ENCODE results near the gene COMMD3. TPM values are rescaled to one million over a fixed set of nuclear protein-coding genes. Genes with fewer than 3 reads are reported as not detected.
A peak's percentile ranks its signal among the peaks of the same experiment; 100 is the strongest.

COMMD3 gene
- total RNA-seq, 1 experiment from 2014 or later, result 69.4 TPM

DNA sequence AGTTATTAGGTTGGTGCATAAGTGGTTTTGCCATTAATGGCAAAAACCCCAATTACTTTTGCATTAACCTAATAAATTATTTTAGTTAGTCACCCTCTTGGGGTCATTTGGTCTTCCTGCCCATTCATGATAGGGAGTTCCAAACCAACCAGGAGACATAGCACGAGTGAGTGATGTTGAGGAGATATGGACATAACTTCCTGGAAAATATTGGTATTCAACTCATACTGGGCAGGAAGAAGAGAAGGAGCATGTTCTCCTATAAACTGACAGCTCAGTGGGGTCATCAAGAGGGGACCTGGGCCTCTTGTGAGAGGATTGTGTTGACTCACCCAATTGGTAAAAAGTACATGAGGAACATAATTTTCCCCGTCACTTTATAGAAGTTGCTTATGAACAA lies 52.8 kb downstream of the COMMD3 start:
- no peak overlapping the region for H3K4me3 Mint-ChIP-seq (ENCODE audit: unreplicated experiment)
- H3K27ac Mint-ChIP-seq (ENCODE audit: low read depth, unreplicated experiment), result no peak overlapping the region
- TF ChIP-seq, protein P1, sequence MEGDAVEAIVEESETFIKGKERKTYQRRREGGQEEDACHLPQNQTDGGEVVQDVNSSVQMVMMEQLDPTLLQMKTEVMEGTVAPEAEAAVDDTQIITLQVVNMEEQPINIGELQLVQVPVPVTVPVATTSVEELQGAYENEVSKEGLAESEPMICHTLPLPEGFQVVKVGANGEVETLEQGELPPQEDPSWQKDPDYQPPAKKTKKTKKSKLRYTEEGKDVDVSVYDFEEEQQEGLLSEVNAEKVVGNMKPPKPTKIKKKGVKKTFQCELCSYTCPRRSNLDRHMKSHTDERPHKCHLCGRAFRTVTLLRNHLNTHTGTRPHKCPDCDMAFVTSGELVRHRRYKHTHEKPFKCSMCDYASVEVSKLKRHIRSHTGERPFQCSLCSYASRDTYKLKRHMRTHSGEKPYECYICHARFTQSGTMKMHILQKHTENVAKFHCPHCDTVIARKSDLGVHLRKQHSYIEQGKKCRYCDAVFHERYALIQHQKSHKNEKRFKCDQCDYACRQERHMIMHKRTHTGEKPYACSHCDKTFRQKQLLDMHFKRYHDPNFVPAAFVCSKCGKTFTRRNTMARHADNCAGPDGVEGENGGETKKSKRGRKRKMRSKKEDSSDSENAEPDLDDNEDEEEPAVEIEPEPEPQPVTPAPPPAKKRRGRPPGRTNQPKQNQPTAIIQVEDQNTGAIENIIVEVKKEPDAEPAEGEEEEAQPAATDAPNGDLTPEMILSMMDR (IDR thresholded peaks at IDR 0.05; ENCODE audit: unreplicated experiment), result no peak
- H3K27me3 Mint-ChIP-seq (ENCODE audit: insufficient read depth, unreplicated experiment), result no peaks in the 10 kb centered on the region
- no peaks in the 10 kb centered on the region for H3K4me1 Mint-ChIP-seq (ENCODE audit: insufficient read depth, unreplicated experiment)
- H3K9me3 Mint-ChIP-seq (ENCODE audit: unreplicated experiment), result no peaks in the 10 kb centered on the region
- ChIA-PET POLR2A (interaction anchor here (0.6 kb wide), 1 partner anchor 62 kb away, joined by 4 read pairs; no protein-coding TSS in a partner anchor), CTCF (no interaction called here)
- no peaks in the 10 kb centered on the region for H3K36me3 Mint-ChIP-seq (ENCODE audit: insufficient read depth, unreplicated experiment)
- DNase-seq (ENCODE audit: unreplicated experiment), result no peak
- intact Hi-C loops (cut with micrococcal nuclease), result no loop called here
- BruUV-seq (replicated peaks), result no TSS peak

DNA sequence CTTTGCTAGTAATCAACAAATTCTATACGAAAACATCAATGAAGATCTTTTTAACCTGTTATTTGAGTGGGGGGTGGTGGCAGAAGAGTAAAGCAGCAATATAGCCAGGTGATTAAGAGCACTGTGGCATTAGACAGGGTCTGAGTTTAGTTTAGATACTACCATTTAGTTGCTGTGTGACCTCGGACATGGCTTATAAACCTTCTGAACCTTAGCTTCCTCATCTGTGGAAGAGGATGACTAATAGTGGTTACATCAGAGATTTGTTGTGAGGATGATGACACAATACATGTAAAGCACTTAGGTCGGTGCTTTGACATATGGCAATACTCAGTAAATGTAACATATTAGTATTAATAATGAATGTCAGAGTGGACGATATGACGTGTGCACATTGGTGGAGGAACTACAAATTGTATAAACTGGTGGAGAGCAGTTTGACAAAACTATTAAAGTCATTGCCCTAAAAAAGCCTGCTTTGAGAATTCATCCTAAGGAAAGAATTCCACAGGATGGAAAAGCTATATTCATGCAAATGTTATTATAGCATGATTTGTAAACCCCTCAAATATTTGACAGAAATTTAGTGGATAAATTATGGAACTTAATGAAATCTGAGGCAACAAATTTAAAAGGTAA lies 53.4 kb downstream of the COMMD3 start:
- Mint-ChIP-seq H3K27ac (ENCODE audit: low read depth, unreplicated experiment) (no peak overlapping the region), H3K27me3 (ENCODE audit: insufficient read depth, unreplicated experiment) (no peaks in the 10 kb centered on the region), H3K9me3 (ENCODE audit: unreplicated experiment) (no peaks in the 10 kb centered on the region), H3K36me3 (ENCODE audit: insufficient read depth, unreplicated experiment) (no peaks in the 10 kb centered on the region), H3K4me1 (ENCODE audit: insufficient read depth, unreplicated experiment) (no peaks in the 10 kb centered on the region), H3K4me3 (ENCODE audit: unreplicated experiment) (no peak overlapping the region)
- ChIA-PET POLR2A (interaction anchor here (0.6 to 1.5 kb wide), 2 partner anchors 43 to 61 kb away, joined by 3 to 4 read pairs; no protein-coding TSS in a partner anchor), CTCF (interaction anchor here (0.6 kb wide), 1 partner anchor 616 kb away, joined by 3 read pairs; no protein-coding TSS in a partner anchor)
- DNase-seq (ENCODE audit: unreplicated experiment), result peak; percentile 66
- TF ChIP-seq, protein P1 (IDR thresholded peaks at IDR 0.05; ENCODE audit: unreplicated experiment), result no peak
- intact Hi-C loops (cut with micrococcal nuclease), result no loop called here
- no TSS peak for BruUV-seq (replicated peaks)

Other genes with a start within 250 kb of the COMMD3 start
- gene EBLN1, start 98.4 kb upstream of the COMMD3 start, total RNA-seq (2022), result not detected in 2 replicates
- 78.0 and 80.1 TPM in 2 replicates for gene BMI1, start 4.7 kb downstream of the COMMD3 start, total RNA-seq (2022)
- not detected in 2 replicates for gene SPAG6, start 29.1 kb downstream of the COMMD3 start, total RNA-seq (2022)

All from MCF 10A (cell line).